A673 (cell line): ENCODE measurements around the gene GNG12. TPM values are rescaled to one million over a fixed set of nuclear protein-coding genes. Genes with fewer than 3 reads are reported as not detected.

Source experiments
- BruUV-seq: library from RNA; stranded (reverse); fragments of 400-500 nt; replicated peaks from 2 replicates; lab custom pipeline; 2021; lab: Mats Ljungman, UMichigan
- CTCF ChIA-PET: fragments of 300-600 bp; sonication (Branson Sonifier 250); formaldehyde crosslinking; loops from one replicate; lab custom pipeline; 2022; ENCODE audit warnings: antibody characterized with exemption; lab: Charles Lee
- POLR2A ChIA-PET: fragments of 300-600 bp; sonication (Branson Sonifier 250); formaldehyde crosslinking; loops from one replicate; lab custom pipeline; 2022; ENCODE audit warnings: antibody characterized with exemption; ENCODE audit not compliant: low non-redundant PET; lab: Charles Lee
- DNase-seq: peaks from one replicate; pipeline ENCODE4 v3.0.0-alpha.2; 2015; ENCODE audit warnings: low spot score
- H3K27ac ChIP-seq: fragments of 200-600 bp; sonication (generic); 2 replicates; pipeline ENCODE4 v1.5.1; 2016; ENCODE audit warnings: mixed run types, low read depth, mild to moderate bottlenecking, mixed read lengths, antibody characterized with exemption, low read length; ENCODE audit not compliant: poor library complexity, severe bottlenecking
- H3K27me3 ChIP-seq: fragments of 200-600 bp; sonication (generic); replicated peaks from 2 replicates; pipeline ENCODE4 v1.6.1; 2017; ENCODE audit warnings: mixed run types, low read depth, mild to moderate bottlenecking, mixed read lengths, antibody characterized with exemption, low read length; ENCODE audit not compliant: insufficient read depth, poor library complexity
- H3K36me3 ChIP-seq: fragments of 200-600 bp; sonication (generic); 2 replicates; pipeline ENCODE4 v1.6.1; 2016; ENCODE audit warnings: mixed run types, mild to moderate bottlenecking, mixed read lengths, antibody characterized with exemption, low read length; ENCODE audit not compliant: insufficient read depth, poor library complexity, severe bottlenecking
- H3K4me1 ChIP-seq: fragments of 200-600 bp; sonication (generic); 2 replicates; pipeline ENCODE4 v1.6.1; 2017; ENCODE audit warnings: mixed run types, mild to moderate bottlenecking, mixed read lengths, antibody characterized with exemption, low read length; ENCODE audit not compliant: insufficient read depth, poor library complexity, severe bottlenecking
- H3K4me3 ChIP-seq: fragments of 200-600 bp; sonication (generic); 2 replicates; pipeline ENCODE4 v1.5.1; 2016; ENCODE audit warnings: low read depth, mixed run types, mild to moderate bottlenecking, mixed read lengths, low read length; ENCODE audit not compliant: poor library complexity, severe bottlenecking
- H3K9me3 ChIP-seq: fragments of 200-600 bp; sonication (generic); 2 replicates; pipeline ENCODE4 v1.6.1; 2016; ENCODE audit warnings: mixed run types, low read depth, mild to moderate bottlenecking, mixed read lengths, antibody characterized with exemption, low read length; ENCODE audit not compliant: poor library complexity, severe bottlenecking
- EZH2 ChIP-seq: fragments of 200-600 bp; sonication (generic); IDR thresholded peaks from 2 replicates; pipeline ENCODE4 v1.6.1; 2017; ENCODE audit warnings: borderline replicate concordance, low read depth, mild to moderate bottlenecking, mixed read lengths, antibody characterized with exemption, low read length; ENCODE audit not compliant: poor library complexity, severe bottlenecking
- intact Hi-C: fragments of 100-400 bp; cut with micrococcal nuclease; formaldehyde crosslinking; loops from one replicate; pipeline ENCODE4 v1.10.0; 2022; ENCODE audit not compliant: unreplicated experiment
- total RNA-seq: library from RNA; stranded (reverse); gene quantifications from 2 replicates; pipeline ENCODE4 v1.2.3, GENCODE V29; 2021
- TF ChIP-seq, protein P1 (sequence below): fragments of 300-800, 200-600 bp; sonication (generic); conservative IDR thresholded peaks from 2 replicates; pipeline ENCODE4 v1.5.1; 2017; ENCODE audit warnings: low read depth, mild to moderate bottlenecking, antibody characterized with exemption, low read length, moderate library complexity, mixed read lengths

The GNG12 gene
- total RNA-seq, 1 experiment from 2014 or later, result 54.8 TPM

DNA sequence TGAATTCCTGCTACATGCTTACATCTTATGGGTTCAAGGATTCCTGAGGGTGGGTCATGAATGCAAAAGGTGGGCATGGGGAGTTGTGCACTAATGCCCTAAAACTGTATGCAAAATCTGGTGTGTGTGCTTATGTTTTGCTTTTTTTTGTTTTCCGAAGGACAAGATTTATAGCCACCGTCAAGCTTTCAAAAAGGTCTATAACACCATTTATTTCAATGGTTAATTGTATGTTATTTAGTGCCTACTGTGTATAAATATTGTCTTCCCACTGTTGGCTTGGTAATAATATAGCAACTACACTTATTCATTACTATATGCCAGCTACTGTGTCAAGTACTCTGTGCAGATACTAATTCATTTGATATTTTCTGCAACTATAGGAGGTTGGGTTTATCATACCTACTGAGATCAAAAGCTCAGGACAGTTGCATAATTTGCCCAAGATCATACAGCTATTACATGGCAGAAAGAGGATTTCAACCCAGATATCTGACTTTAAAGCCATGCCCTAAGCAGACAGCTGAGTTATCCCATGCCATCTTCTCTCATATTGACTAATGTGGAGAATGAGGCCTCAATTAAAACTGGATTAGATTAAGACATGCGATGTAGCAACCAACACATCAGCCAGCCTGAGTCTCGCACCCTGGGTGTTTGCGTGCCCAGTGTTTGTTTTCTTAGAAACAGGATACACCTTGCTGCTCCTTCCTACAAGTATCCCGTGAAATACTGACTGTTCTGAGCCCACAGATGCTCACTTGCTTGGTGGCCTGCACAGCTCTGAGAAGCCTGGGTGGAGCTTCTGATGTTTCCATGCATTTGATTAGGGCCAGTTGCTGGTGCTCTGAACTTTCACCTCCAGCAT is 113.7 kb downstream of the GNG12 start:
- Histone ChIP-seq H3K27me3 (no peaks in the 10 kb centered on the region), H3K36me3 (no peaks in the 10 kb centered on the region), H3K27ac (no peak overlapping the region), H3K4me3 (no peak overlapping the region), H3K9me3 (no peaks in the 10 kb centered on the region), H3K4me1 (peaks cover 42% of the 10 kb centered on the region)
- TF ChIP-seq, protein P1, sequence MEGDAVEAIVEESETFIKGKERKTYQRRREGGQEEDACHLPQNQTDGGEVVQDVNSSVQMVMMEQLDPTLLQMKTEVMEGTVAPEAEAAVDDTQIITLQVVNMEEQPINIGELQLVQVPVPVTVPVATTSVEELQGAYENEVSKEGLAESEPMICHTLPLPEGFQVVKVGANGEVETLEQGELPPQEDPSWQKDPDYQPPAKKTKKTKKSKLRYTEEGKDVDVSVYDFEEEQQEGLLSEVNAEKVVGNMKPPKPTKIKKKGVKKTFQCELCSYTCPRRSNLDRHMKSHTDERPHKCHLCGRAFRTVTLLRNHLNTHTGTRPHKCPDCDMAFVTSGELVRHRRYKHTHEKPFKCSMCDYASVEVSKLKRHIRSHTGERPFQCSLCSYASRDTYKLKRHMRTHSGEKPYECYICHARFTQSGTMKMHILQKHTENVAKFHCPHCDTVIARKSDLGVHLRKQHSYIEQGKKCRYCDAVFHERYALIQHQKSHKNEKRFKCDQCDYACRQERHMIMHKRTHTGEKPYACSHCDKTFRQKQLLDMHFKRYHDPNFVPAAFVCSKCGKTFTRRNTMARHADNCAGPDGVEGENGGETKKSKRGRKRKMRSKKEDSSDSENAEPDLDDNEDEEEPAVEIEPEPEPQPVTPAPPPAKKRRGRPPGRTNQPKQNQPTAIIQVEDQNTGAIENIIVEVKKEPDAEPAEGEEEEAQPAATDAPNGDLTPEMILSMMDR, result no peak
- no peak for TF ChIP-seq EZH2
- ChIA-PET POLR2A (no interaction called here), CTCF (no interaction called here)
- DNase-seq, result no peak
- intact Hi-C loops, result no loop called here
- no TSS peak for BruUV-seq

DNA sequence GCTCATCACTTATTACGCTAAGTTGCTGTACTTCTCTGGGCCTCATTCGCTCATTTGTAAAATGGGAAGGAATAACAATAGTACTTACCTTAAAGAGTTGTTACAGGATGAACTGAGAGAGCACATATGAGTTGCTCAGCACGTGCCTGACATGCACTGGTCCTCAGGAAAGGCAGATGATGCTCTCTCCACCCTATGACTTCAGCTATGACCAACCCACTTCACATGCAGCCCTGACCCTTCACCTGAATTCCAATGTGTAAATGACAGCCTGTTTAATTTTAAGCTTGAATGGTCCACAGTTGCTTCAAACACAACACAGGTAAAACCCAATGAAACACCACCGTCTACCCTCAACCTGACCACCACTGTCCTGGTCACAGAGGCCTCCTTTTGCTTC is 115.4 kb downstream of the GNG12 start:
- ChIA-PET CTCF (no interaction called here), POLR2A (no interaction called here)
- Histone ChIP-seq H3K27ac (no peak overlapping the region), H3K4me3 (no peak overlapping the region), H3K27me3 (no peaks in the 10 kb centered on the region), H3K9me3 (no peaks in the 10 kb centered on the region), H3K4me1 (peaks cover 39% of the 10 kb centered on the region), H3K36me3 (no peaks in the 10 kb centered on the region)
- no peak for TF ChIP-seq EZH2
- TF ChIP-seq, protein P1, result no peak
- no TSS peak for BruUV-seq
- intact Hi-C loops, result no loop called here
- no peak for DNase-seq

DNA sequence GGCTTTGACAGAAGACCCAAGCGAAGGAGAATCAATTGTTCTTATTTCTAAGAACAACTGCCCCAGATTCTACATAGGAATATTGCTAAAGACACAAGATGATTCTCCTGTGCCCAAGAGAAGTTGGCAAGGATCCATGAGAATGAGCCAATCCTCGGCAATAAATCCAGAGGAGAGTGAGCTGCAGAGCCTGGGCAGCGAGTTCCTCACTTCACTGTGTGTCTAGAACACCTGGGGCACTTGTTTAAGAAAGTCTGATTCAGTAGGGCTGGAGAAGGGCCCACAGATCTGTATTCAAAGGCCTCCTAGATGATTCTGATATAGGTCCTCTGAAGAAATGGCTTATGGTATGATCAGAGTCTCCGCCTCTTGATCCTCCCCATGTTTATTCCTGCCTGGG is 116.5 kb downstream of the GNG12 start:
- Histone ChIP-seq H3K36me3 (no peaks in the 10 kb centered on the region), H3K27me3 (no peaks in the 10 kb centered on the region), H3K4me1 (peaks cover 34% of the 10 kb centered on the region), H3K4me3 (no peak overlapping the region), H3K9me3 (no peaks in the 10 kb centered on the region), H3K27ac (peak overlapping the region; percentile 38)
- ChIA-PET POLR2A (no interaction called here), CTCF (no interaction called here)
- BruUV-seq, result no TSS peak
- no peak for TF ChIP-seq EZH2
- TF ChIP-seq, protein P1, result no peak
- intact Hi-C loops, result no loop called here
- peak; percentile 72 for DNase-seq
